HT1080 (cell line): ENCODE data around the gene GSTK1. TPM values are rescaled to one million over a fixed set of nuclear protein-coding genes. Genes with fewer than 3 reads are reported as not detected.
"Not testable (repeated sequence)": the region's sequence is repeated elsewhere in the genome, so short reads cannot be mapped to it uniquely, and the experiment has no call there.

ENCODE experiments used
- DNase-seq: peaks from one replicate; pipeline ENCODE4 v3.0.0-alpha.2; 2015; ENCODE audit warnings: low read depth
- polyA plus RNA-seq, 2 experiments: library from polyadenylated mRNA; depleted of rRNA; stranded (reverse); fragments of >200 nt; gene quantifications; 2 replicates each; pipeline ENCODE4 v1.2.3, GENCODE V29; 2015
- total RNA-seq: library from RNA; depleted of rRNA; stranded (reverse); fragments of >200 nt; shearing (Covaris generic); gene quantifications from 2 replicates; pipeline ENCODE4 v1.2.3, GENCODE V29; 2014; rRNA removed

Gene GSTK1
- total RNA-seq, result 90.4 and 91.5 TPM in 2 replicates
- polyA plus RNA-seq (2015; cell fraction: cytosol; rRNA removed), result 111 and 113 TPM in 2 replicates
- polyA plus RNA-seq (2015; cell fraction: nucleus; rRNA removed), result 140 and 159 TPM in 2 replicates

DNA sequence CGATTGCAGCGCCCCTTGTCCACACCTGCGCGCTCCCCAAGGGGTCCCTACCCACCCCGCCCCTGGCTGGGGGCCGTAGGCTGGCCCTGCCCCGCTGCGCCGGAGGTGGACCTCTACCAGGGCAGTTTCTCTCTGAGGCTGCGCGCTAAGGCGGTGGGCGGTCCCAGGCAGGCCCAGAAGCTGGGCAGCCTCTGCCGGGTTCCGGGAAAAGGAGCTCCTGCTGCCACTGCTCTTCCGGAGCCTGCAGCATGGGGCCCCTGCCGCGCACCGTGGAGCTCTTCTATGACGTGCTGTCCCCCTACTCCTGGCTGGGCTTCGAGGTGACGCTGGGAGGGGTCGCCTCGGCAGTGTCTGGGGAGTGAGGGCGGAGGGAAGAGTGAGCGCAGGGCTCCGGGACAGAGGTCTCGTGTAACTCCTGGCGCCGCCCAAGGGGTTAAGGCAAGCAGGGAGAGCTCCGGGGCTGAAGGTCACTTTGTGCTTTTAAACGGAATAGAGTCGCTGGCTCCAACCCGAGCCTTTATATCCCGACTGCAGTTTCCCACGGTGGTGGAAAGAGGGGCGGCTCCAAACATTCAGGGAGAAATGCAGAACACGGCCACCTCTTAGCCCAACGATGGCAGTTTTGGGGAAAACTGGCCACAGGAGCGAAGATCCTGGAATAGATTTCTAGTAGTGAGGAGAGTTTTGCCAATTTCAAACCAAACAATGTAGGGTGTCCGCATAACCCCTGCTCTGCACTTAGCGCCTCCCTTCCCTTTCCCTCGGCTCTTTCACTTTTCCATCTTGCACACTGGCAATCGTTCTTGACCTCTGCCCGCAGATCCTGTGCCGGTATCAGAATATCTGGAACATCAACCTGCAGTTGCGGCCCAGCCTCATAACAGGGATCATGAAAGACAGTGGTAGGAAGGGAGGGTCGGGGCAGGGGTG is at the start of gene GSTK1:
Gene GSTK1, plus strand, starts transcription at position 176 of the 930 bp plus-strand sequence. Its CDS starts 73 bp downstream, at position 249.
- peak; percentile 69 for DNase-seq

DNA sequence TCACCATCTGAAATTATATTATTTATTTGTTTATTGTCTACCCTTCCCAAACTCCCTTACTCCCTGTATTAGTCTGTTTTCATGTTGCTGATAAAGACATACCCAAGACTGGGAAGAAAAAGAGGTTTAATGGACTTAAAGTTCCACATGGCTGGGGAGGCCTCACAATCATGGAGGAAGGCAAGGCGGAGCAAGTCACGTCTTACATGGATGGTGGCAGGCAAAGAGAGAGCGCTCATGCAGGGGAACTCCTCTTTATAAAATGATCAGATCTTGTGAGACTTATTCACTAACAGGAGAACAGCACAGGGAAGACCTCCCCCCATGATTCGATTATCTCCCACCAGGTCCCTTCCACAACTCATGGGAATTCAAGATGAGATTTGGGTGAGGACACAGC is 49.8 kb upstream of the GSTK1 start:
- not testable (repeated sequence) for DNase-seq

DNA sequence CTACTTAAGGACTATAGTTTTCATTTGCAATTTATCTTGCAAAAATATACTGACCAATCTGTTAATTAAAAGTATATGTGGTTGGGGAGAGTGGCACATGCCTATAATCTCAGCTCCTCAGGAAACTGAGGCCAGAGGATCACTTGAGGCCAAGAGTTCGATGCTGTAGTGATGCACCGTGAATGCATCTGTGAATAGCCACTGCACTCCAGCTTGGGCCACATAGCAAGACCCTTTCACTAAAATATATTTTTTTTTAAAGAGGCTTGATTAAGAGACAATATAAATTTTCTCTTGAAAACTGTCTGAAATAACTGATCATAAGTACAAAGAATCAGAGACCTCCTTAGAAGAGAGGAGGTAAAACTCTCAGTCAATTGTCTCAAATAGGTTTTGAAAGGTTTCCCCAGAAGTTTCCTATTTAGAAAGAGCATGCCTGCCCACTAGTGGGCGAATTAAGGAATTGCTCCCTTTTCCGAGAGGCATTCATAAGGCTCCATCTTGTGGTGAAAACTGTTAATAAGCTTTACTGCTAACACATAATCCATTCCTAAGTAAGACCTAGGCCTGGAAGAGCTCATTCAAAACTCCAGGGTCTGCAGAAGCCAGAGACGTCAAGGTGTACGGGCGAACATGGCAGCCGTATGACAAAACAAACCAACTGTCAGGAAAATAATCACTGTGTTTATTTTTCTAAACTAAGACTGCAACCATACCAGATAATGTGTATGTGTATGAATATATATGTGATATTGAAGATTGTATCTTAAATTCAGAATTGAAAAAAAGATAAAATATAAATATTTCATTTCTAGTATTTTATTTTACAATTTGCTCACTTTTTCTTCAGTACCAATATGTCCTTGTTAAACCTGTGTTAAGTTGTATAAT is 48.2 kb upstream of the GSTK1 start:
- DNase-seq, result peak; percentile 74

DNA sequence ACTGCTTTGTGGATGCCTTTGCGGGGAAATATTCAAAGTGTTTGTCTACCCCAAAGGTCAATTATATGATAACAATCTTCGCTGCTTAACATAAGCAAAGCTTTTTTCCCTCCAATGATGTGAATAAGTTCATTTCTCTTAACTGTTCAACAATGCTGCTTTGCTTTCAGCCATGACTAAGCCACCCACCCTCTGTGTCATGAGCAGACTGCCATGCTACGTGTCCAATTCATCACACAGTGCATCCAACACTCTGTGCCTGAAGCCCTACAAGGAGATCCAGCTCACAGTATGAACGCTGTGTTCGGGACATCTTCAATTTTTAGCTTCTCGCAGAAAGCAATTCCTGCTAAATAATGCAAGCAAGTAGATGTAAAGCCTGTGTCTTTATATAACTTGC is 47.1 kb upstream of the GSTK1 start:
- DNase-seq, result peak; percentile 55

DNA sequence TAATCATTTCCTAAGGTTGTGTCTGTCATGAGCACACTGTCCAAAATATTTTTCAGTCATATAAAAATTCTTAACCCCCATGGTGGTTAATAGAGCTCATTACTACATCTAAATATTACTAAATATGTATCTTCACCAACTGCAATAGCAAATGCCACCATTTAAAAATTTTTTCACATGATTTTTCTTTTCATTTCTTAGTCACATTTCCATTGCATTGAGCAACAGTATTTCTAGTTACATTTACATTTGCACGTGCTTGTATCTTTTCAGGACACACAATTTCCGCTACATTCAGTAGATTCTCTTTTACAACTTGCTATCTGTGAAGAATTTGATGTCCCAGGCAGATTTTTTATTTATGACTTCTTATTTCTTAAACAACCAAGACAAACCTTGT is 46.6 kb upstream of the GSTK1 start:
- no peak for DNase-seq

DNA sequence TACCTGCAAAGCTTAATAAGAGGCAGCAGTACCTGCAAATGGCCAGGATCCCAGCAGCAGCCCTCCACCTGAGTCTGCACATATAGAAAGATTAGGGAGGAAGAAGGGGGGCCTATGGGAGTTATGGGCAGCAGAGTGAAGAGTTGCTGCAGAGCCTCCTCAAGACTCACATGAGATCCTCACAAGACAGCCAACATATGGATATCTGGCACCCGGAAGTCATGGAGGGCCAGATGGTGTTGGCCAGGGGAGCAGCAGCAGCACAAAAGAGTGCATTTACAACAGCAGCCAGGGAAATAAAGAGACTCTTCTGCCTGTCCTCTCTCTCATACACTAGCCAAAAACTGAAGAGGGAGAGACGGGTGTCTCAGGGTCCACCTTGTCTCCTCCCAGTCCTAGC is 45.4 kb upstream of the GSTK1 start:
- DNase-seq, result no peak

DNA sequence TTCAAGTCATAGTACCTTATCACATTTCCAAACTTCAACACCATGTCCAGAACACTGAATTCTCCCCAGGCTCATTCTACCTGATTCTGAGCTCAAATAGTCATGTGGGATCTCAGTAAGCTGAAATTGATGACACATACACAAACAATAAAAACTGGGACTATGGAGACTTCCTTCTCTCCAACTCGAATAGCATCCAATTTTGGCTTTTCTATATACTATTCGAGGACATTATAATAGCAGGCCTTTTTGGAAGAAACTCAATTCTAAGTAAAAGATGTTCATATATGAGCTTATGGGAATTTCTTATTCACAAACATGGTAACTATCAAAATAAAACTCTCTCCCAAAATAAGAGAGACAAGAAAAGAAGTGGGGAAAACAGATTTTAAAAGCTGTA is 42.0 kb upstream of the GSTK1 start:
- DNase-seq, result no peak

DNA sequence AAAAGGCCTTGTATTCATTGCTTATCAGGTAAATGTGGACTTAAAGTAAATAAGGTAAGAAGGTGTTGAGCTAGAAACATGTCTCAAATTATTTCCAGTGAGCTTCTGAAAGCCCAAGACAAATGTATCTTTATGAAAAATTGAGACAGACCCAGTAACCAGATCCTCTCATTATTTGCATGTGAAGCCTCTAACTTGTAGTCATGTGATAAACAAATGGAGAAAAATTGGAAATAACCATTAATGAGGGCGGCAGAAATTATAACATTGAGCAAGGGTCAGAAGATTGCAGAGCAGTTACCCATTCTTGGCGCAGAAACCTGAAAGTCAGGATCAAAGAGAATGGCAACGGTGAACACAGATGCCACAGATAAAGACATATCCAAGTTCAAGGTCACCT is 41.5 kb upstream of the GSTK1 start, which contains the start of gene TAS2R40:
Gene TAS2R40, plus strand, starts transcription at position 301 of the 400 bp plus-strand sequence. Its CDS starts 42 bp downstream, at position 343.
- no peak for DNase-seq

DNA sequence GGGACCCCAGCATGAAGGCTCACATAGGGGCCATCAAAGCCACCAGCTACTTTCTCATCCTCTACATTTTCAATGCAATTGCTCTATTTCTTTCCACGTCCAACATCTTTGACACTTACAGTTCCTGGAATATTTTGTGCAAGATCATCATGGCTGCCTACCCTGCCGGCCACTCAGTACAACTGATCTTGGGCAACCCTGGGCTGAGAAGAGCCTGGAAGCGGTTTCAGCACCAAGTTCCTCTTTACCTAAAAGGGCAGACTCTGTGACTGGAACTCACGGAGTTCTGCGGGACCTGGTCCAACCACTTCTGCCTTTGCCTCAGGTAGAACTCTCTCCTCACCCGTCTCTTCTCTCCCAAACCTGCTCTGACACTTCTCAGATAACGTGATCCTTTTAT is 40.5 kb upstream of the GSTK1 start:
- DNase-seq, result no peak

DNA sequence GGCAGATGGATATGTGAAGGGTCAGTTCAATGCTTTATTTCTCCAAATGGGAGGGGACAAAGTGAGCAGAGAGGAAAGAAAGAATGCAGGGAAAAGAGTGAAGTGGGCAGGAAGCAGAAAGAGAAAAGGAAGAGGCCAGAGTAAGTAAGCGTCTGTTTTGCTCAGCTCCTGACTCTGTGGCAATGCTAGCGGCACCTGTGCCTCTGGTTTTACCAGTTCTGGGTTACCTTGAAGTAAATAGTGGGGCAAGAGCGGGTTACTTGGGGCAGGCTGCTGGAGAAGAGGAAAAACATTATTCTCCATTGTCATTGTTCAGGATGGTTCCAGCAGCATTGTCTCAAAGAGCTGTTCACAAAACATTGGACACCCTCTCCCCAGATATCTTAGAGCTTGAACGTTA is 39.5 kb upstream of the GSTK1 start:
- DNase-seq, result no peak

DNA sequence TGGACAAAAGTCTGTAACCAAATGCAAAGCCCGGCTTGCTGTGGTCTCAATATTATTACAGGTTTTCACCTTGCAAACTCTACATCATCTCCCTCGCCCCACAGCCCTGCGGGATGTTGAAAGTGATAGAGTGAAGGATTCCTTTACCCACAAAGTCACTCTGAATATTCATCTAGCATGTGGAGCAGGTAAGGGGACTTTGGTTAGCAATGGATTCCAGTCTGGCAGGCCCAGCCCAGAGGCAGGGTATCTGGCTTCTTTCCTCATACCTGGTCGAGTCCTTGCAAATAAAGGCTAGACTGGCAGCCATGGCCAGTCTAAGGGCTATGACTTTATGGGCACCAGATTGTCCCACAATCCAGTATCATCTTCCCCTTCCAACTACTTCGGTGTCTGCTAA is 38.2 kb upstream of the GSTK1 start:
- DNase-seq, result no peak

DNA sequence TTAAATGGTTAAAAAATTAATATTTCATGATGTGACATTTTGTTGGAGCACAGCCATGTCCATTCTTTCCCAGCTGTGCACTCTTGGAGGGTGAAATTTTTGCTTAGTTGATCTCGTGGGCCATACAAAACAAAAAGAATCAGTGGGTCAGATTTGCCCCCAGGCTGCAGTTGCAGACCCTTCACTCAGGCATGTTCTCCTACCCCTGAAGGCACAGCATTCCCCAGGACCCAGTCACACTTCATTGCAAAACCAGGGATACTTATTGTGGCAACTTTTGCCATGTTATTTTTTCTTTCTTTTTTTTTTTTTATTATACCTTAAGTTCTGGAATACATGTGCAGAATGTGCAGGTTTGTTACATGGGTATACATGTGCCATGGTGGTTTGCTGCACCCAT is 35.4 kb upstream of the GSTK1 start:
- no peak for DNase-seq

DNA sequence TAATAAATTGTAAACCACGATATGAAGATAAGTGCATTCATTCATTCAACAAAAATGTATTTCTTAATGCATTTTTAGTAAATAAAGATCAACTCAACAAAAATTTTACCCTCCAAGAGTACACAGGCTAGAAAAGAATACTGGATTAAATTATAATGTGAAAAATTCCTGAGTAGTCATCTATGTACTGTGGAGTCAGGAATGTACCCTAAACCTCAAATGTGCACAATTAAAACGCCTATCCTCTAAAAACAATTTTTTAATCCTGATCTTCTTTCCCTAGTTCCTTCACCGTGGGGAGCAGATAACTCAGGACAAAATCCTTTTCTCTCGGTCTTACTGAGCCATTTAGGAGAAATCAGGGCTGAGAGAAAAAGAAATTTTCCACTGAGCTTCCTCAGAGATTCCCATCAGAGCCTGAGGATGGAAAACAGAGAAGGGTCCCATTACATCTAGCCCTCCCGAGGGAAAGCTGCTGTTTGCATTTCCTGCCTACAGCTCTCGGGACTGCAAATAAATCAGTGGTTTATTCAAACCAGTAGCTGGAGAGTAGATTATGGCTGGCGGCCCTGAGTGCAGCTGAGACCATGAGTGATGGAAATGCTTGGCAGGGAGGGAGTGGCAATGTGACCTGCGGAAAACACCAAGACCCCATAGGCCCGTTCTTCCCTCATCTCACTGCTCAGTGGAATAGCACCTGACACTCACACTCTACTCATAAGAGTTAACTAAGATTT is 34.0 kb upstream of the GSTK1 start:
- DNase-seq, result no peak

DNA sequence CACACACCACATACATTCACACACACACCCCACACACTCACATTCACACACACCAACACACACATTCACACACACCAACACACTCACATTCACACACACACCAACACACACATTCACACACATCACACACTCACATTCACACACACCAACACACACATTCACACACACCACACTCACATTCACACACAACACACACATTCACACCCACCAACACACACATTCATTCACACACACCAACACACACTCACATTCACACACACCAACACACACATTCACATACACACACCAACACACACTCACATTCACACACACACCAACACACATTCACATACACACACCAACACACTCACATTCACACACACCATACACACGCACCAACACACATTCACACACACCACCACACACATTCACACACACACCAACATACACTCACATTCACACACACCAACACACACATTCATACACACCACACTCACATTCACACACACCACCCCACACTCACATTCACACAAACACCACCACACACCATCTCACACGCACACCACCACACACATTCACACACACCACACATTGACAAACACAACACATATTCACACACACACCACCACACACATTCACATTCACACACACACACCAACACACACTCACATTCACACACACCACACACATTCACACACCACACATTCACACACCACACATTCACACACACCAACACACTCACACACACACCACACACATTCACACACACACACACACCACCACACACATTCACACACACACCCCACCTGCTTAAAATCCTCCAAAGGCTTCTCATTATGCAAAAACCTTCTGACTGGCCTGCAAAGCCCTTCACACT is 32.4 kb upstream of the GSTK1 start:
- no peak for DNase-seq

DNA sequence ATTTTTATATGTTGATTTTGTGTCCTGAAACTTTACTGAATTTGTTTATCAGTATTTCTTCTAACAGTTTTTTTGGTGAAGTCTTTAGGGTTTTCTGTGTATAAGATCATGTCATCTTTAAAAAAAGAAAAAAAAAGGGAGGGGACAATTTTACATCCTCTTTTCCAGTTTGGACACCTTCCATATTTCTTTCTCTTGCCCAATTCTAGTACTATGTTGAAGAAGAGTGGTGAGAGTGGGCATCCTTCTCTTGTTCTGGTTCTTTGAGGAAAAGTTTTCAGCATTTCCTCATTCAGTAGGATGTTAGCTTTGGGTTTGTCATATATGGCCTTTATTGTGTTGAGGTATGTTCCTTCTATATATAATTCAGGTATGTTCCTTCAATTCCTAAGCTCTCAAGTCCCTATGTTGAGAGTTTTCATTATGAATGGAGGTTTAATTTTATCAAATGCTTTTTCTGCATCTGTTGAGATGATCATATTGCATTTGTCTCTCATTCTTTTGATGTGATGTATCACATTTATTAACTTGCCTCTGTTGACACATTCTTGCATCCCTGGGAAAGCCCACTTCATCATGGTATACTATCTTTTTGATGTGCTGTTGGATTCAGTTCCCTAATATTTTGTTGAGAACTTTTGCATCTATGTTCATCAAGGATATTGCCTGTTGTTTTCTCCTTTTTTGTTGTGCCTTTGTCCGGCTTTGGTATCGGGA is 29.3 kb upstream of the GSTK1 start:
- DNase-seq, result no peak

DNA sequence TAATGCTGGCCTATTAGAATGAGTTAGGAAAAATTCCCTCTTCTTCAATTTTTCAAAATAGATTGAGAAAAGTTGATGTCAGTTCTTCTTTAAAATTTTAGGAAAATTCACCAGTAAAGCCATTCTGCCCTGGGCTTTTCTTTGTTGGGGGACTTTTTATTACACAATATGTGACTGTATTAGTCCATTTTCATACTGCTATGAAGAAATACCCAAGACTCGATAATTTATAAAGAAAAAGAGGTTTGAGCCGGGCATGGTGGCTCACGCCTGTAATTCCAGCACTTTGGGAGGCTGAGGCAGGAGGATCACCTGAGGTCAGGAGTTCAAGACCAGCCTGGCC is 28.7 kb upstream of the GSTK1 start:
- DNase-seq, result no peak

DNA sequence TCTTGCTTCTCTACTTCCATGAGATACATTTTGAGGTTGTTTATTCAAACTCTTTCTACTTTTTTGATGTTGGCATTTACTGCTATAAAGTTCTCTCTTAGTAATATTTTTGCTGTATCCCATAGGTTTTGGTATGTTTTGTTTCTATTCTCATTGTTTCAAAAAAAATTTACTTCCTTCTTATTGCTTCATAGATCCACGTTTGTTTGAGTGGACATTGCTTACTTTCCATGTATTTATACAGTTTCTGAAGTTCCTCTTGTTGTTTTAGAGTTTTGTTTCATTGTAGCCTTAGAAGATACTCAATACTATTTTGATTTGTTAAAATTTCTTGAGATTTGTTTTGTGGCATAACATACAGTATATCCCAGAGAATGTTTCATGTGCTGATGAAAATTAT is 27.7 kb upstream of the GSTK1 start:
- no peak for DNase-seq

DNA sequence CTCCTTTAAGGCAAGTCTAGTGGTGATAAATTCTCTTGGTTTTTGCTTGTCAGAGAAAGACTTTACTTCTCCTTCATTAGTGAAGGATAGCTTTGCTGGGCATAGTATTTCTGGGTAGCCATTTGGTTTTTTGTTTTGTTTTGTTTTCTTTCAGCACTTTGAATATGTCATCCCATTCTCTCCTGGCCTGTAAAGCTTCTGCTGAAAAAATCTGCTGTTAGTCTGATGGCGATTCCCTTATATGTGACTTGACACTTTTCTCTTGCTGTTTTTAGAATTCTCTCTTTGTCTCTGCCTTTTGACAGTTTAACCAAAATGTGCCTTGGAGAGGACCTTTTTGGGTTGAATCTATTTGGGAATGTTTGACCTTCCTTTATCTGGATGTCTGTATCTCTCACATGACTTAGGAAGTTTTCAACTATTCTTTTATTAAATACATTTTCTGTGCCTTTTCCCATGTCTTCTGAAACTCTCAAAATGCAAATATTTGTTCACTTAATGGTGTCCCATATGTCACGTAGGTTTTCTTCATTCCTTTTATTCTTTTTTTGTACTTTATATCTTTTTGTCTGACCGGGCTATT is 26.7 kb upstream of the GSTK1 start:
- DNase-seq, result no peak

DNA sequence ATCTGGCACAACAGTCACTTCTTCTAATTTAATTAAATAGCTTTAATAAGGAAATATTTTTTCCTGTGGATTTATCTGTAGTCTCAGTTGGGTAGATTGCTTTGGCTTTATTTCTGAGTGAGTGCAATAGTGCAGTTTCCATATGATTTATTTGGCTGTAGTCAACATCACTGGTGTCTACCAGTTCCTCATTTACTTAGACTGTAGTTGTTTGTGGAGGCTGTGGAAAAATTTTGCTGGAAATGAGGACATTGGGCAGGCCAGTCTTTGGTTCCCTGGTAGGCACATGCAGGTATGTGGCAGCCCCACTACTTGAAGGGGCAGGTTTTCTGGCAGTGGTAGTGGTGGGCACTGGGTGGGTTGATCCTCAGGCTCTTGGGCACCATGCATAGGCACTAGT is 25.9 kb upstream of the GSTK1 start:
- no peak for DNase-seq
